ENCODE measurements around the gene RAB31.

DNA sequence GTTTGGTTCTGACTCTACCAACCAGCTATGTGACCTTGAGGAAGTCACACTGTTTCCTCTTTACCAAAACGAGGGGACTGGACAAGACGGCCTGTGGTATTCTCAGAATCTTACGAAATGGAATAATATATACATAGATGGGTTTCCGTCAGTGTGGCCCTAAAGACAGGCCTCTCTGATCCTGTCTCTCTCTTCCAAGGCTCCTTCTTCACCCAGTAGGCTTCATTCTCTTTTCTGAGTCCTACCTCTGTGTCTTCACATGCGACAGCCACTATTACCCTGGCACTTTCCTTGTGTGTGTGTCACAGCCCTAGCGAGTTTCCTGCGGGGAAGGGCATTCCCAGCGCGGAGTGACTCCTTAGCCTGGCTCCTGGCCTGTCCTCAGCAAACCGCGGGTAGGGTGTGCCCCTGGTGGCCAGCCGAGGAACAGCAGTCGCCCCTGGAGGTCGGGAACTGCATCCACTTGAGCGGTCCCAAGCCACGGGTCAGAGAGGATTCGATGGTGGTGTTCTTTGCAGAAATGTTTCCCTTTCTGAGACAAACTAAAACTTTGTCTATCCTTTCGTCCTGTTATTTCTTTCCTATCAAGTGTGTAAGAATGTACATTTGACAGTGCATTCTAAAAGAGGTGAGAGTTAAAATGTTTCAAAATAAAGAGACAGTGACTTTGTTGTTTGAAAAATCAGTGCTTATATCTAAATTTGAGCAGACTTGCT is 63.3 kb downstream of the RAB31 start:
- TF ChIP-seq CTCF (IDR thresholded peaks at IDR 0.05; ENCODE audit: poor library complexity), result peak; percentile 72
- TF ChIP-seq EZH2phosphoT487 (IDR thresholded peaks at IDR 0.05; ENCODE audit: low read depth, severe bottlenecking, unreplicated experiment), result no peak
- no peak for TF ChIP-seq EZH2 (IDR thresholded peaks at IDR 0.05; ENCODE audit: borderline replicate concordance)
